ENCODE measurements around the gene MTHFD1L.

MTHFD1L gene

GRCh38 chr6:150866147-150866990, 867 bp downstream of the MTHFD1L start:
- DNase-seq (ENCODE audit: low read depth): no peak

GRCh38 chr6:150866991-150867501, 1.5 kb downstream of the MTHFD1L start:
- no peak for DNase-seq (ENCODE audit: low read depth)

- no peak for DNase-seq (ENCODE audit: low read depth)
Measured at GRCh38 chr6:150868759-150869158, 3.3 kb downstream of the MTHFD1L start.

- no peak for DNase-seq (ENCODE audit: low read depth)
Measured at GRCh38 chr6:150874179-150874578, 8.7 kb downstream of the MTHFD1L start.

GRCh38 chr6:150875841-150876240, 10.3 kb downstream of the MTHFD1L start:
- no peak for DNase-seq (ENCODE audit: low read depth)

- DNase-seq (ENCODE audit: low read depth): no peak
Measured at GRCh38 chr6:150876598-150876997, 11.1 kb downstream of the MTHFD1L start.

GRCh38 chr6:150877928-150878327, 12.4 kb downstream of the MTHFD1L start:
- no peak for DNase-seq (ENCODE audit: low read depth)

GRCh38 chr6:150878347-150879213, 13.1 kb downstream of the MTHFD1L start:
- DNase-seq (ENCODE audit: low read depth): no peak

GRCh38 chr6:150880336-150880735, 14.8 kb downstream of the MTHFD1L start:
- DNase-seq (ENCODE audit: low read depth): no peak

GRCh38 chr6:150881911-150882481, 16.5 kb downstream of the MTHFD1L start:
- peak; percentile 86 for DNase-seq (ENCODE audit: low read depth)

GRCh38 chr6:150883521-150883920, 18.0 kb downstream of the MTHFD1L start:
- DNase-seq (ENCODE audit: low read depth): no peak

- no peak for DNase-seq (ENCODE audit: low read depth)
Measured at GRCh38 chr6:150886155-150886554, 20.7 kb downstream of the MTHFD1L start.

GRCh38 chr6:150887978-150888563, 22.6 kb downstream of the MTHFD1L start:
- no peak for DNase-seq (ENCODE audit: low read depth)

- no peak for DNase-seq (ENCODE audit: low read depth)
Measured at GRCh38 chr6:150890346-150890745, 24.8 kb downstream of the MTHFD1L start.

GRCh38 chr6:150891888-150892485, 26.5 kb downstream of the MTHFD1L start:
- peak; percentile 26 for DNase-seq (ENCODE audit: low read depth)

- DNase-seq (ENCODE audit: low read depth): no peak
Measured at GRCh38 chr6:150894191-150894744, 28.8 kb downstream of the MTHFD1L start.

GRCh38 chr6:150894935-150895552, 29.5 kb downstream of the MTHFD1L start:
- no peak for DNase-seq (ENCODE audit: low read depth)

GRCh38 chr6:150895928-150896632, 30.6 kb downstream of the MTHFD1L start:
- no peak for DNase-seq (ENCODE audit: low read depth)

- DNase-seq (ENCODE audit: low read depth): no peak
Measured at GRCh38 chr6:150897400-150897943, 32.0 kb downstream of the MTHFD1L start.
